HL-60 (cell line): ENCODE results near the gene NUMB.

Source experiments
- DNase-seq, 2 experiments: peaks; one replicate each; pipeline ENCODE4 v3.0.0-alpha.2; 2010 to 2020; ENCODE audit warnings: low read depth in 1 of 2, low spot score in 1 of 2
- H3K27ac ChIP-seq: fragments of 250-450 bp; sonication (Bioruptor Pico); replicated peaks from 2 replicates; pipeline ENCODE4 v1.5.1; 2020; ENCODE audit warnings: mild to moderate bottlenecking, moderate library complexity
- H3K27me3 ChIP-seq: fragments of 250-450 bp; sonication (Bioruptor Pico); 2 replicates; pipeline ENCODE4 v1.5.1; 2021; ENCODE audit warnings: mild to moderate bottlenecking, moderate library complexity; ENCODE audit not compliant: insufficient read depth, poor library complexity, severe bottlenecking
- H3K4me3 ChIP-seq: replicated peaks from 2 replicates; pipeline ENCODE4 v1.5.1; 2011; ENCODE audit warnings: mild to moderate bottlenecking, control low read depth, low read length; ENCODE audit not compliant: insufficient read depth
- CTCF ChIP-seq: IDR thresholded peaks from one replicate; pipeline ENCODE4 v1.5.1; 2011; ENCODE audit warnings: low read length, control low read depth, inconsistent platforms; ENCODE audit not compliant: insufficient read depth
- GABPA ChIP-seq: IDR thresholded peaks from 2 replicates; pipeline ENCODE4 v1.6.1; 2012; ENCODE audit warnings: low read depth
- POLR2AphosphoS5 ChIP-seq: IDR thresholded peaks from 2 replicates; pipeline ENCODE4 v1.6.1; 2012; ENCODE audit warnings: low read depth
- REST ChIP-seq: IDR thresholded peaks from 2 replicates; pipeline ENCODE4 v1.6.1; 2012; ENCODE audit warnings: low read depth; ENCODE audit not compliant: insufficient replicate concordance
- SPI1 ChIP-seq: IDR thresholded peaks from 2 replicates; pipeline ENCODE4 v1.6.1; 2012; ENCODE audit warnings: low read depth, mild to moderate bottlenecking, borderline replicate concordance

NUMB gene

GRCh38 chr14:73277376-73277775, 181.0 kb downstream of the NUMB start:
- no peak for TF ChIP-seq POLR2AphosphoS5
- Histone ChIP-seq H3K27ac (no peak overlapping the region), H3K27me3 (no peaks in the 10 kb centered on the region)

GRCh38 chr14:73276836-73277235, 181.5 kb downstream of the NUMB start:
- Histone ChIP-seq H3K4me3 (no peak overlapping the region), H3K27me3 (no peaks in the 10 kb centered on the region), H3K27ac (no peak overlapping the region)
- DNase-seq: no peak
- TF ChIP-seq GABPA: no peak
- TF ChIP-seq SPI1: no peak
- TF ChIP-seq POLR2AphosphoS5: no peak
- no peak for TF ChIP-seq CTCF
- TF ChIP-seq REST: no peak

More at GRCh38 chr14:73277376-73277775, 181.0 kb downstream of the NUMB start:
- H3K4me3 ChIP-seq: no peak overlapping the region
- no peak for DNase-seq

- Histone ChIP-seq H3K27ac (no peak overlapping the region), H3K27me3 (no peaks in the 10 kb centered on the region), H3K4me3 (no peak overlapping the region)
- TF ChIP-seq GABPA (no peak), SPI1 (no peak), REST (no peak), CTCF (no peak), POLR2AphosphoS5 (no peak)
- DNase-seq: no peak
These were observed 184.5 kb downstream of the NUMB start for GRCh38 chr14:73273799-73274198.

- Histone ChIP-seq H3K27me3 (no peaks in the 10 kb centered on the region), H3K27ac (no peak overlapping the region), H3K4me3 (no peak overlapping the region)
- no peak for DNase-seq
- no peak for TF ChIP-seq GABPA
- TF ChIP-seq REST: no peak
- no peak for TF ChIP-seq CTCF
- no peak for TF ChIP-seq POLR2AphosphoS5
- no peak for TF ChIP-seq SPI1
These were observed 186.0 kb downstream of the NUMB start for GRCh38 chr14:73272393-73272792.
